GM10266 (cell line): ENCODE measurements around the gene C2orf68.
A peak's percentile ranks its signal among the peaks of the same experiment; 100 is the strongest.
"Not testable (repeated sequence)": the region's sequence is repeated elsewhere in the genome, so short reads cannot be mapped to it uniquely, and the experiment has no call there.

Experiments used
- DNase-seq: peaks from one replicate; pipeline ENCODE4 v3.0.0; 2012; ENCODE audit errors: extremely low spot score
- CTCF ChIP-seq: IDR thresholded peaks from 2 replicates; pipeline ENCODE4 v1.5.1; 2012; ENCODE audit warnings: mild to moderate bottlenecking, low read depth; ENCODE audit not compliant: control insufficient read depth, insufficient read depth; ENCODE audit errors: missing control alignments

The C2orf68 gene

GRCh38 chr2:85596486-85597143 lies 15.3 kb downstream of the C2orf68 start:
- TF ChIP-seq CTCF: no peak
- no peak for DNase-seq

- DNase-seq: no peak
- TF ChIP-seq CTCF: no peak
Observed at GRCh38 chr2:85596026-85596333, 15.9 kb downstream of the C2orf68 start.

GRCh38 chr2:85595301-85596025 lies 16.4 kb downstream of the C2orf68 start, which contains the start of gene RNF181:
TSS of gene RNF181 (plus strand) at chr2:85595745. CDS start at chr2:85595764, 19 bp downstream.
- peak; percentile 95 for DNase-seq
- no peak for TF ChIP-seq CTCF

DNA sequence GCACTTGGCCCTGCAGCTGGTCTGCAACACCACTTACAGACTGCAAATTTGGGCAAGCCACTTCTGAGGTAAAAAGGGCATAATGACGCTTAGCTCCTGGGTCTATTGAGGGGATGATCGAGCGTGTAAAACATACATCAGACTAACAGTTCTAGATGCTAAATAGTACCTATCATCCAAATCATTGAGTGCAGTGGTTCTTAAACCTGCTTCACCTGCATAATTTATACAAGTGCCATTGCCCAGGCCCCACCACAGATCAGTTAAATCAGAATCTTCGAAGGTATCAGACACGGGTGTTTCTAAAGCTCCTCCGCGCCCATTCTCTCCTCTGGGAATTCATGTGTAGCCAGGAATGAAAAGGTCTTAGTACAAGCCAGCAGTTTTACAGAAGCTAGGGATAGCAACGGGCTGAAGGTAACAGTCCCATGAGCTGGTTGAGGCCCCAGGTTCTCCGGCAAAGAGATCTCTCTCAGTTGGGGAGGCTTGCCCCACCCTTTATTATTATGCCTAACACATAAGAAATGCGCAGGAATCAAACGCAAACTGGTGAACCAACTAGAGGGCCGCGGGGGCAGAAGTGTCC lies 17.1 kb downstream of the C2orf68 start:
- no peak for TF ChIP-seq CTCF
- no peak for DNase-seq

GRCh38 chr2:85593023-85593422 lies 18.8 kb downstream of the C2orf68 start:
- no peak for TF ChIP-seq CTCF
- no peak for DNase-seq

DNA sequence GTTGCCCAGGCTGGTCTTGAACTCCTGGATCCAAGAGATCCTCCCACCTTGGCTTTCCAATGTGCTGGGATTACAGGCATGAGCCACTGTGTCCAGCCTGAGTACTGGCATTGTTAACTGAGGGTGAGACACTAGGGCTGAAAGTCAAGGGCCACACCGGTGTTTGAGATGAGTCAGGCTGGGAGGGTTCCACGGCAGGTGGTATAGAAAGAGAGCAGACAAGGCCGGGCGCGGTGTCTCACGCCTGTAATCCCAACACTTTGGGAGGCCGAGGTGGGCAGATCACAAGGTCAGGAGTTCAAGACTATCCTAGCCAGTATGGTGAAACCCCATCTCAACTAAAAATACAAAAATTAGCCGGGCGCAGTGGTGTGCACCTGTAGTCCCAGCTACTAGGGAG lies 19.6 kb downstream of the C2orf68 start:
- not testable (repeated sequence) for DNase-seq

- no peak for DNase-seq
- no peak for TF ChIP-seq CTCF
Observed at GRCh38 chr2:85591563-85591962, 20.3 kb downstream of the C2orf68 start.
